ENCODE measurements around the gene LRMDA.

- TF ChIP-seq CTCF (IDR thresholded peaks at IDR 0.05) (no peak), POLR2A (IDR thresholded peaks at IDR 0.05) (no peak)
Observed at GRCh38 chr10:75398200-75398691, 33.2 kb upstream of the LRMDA start.
